AG10803 (cell line): ENCODE measurements around the gene HSPA12B.
A peak's percentile ranks its signal among the peaks of the same experiment; 100 is the strongest.

Source experiments
- DNase-seq: peaks from one replicate; pipeline ENCODE4 v3.0.0; 2010; ENCODE audit warnings: low read depth
- H3K4me3 ChIP-seq: 2 replicates; pipeline ENCODE4 v1.5.1; 2011; ENCODE audit warnings: mild to moderate bottlenecking, low read length, control low read depth
- CTCF ChIP-seq: conservative IDR thresholded peaks from 2 replicates; pipeline ENCODE4 v1.5.1; 2011; ENCODE audit warnings: mild to moderate bottlenecking, low read length, control low read depth, inconsistent platforms

The HSPA12B gene

GRCh38 chr20:3705491-3705969 is 27.0 kb upstream of the HSPA12B start:
- TF ChIP-seq CTCF: no peak
- DNase-seq: no peak
- no peak overlapping the region for H3K4me3 ChIP-seq

GRCh38 chr20:3705970-3706739 is 26.3 kb upstream of the HSPA12B start:
- no peak for TF ChIP-seq CTCF
- no peak for DNase-seq
- no peak overlapping the region for H3K4me3 ChIP-seq

- H3K4me3 ChIP-seq: no peak overlapping the region
- TF ChIP-seq CTCF: no peak
- peak; percentile 61 for DNase-seq
Observed at GRCh38 chr20:3706774-3707507, 25.5 kb upstream of the HSPA12B start.

- no peak for TF ChIP-seq CTCF
- H3K4me3 ChIP-seq: no peak overlapping the region
- DNase-seq: no peak
Observed at GRCh38 chr20:3707508-3707899, 25.0 kb upstream of the HSPA12B start.

- no peak; the same call in 1 of the 2 replicates for TF ChIP-seq CTCF
- no peak for DNase-seq
- H3K4me3 ChIP-seq: no peak overlapping the region
Observed at GRCh38 chr20:3710011-3710466, 22.4 kb upstream of the HSPA12B start.

- peak; percentile 52 for DNase-seq
- TF ChIP-seq CTCF: peak; percentile 80
- H3K4me3 ChIP-seq: no peak overlapping the region
Observed at GRCh38 chr20:3710703-3711483, 21.6 kb upstream of the HSPA12B start.
